Panc1 (cell line): ENCODE results near the gene DDAH1.

ENCODE experiments used
- CTCF ChIP-seq: fragments of 450-650 bp; IDR thresholded peaks from 2 replicates; pipeline ENCODE4 v1.5.1; 2017; ENCODE audit warnings: mild to moderate bottlenecking
- REST ChIP-seq, 2 experiments: IDR thresholded peaks; 2 replicates each; pipeline ENCODE4 v1.6.1; 2011 to 2012; ENCODE audit warnings: low read depth in 2 of 2, control low read depth in 1 of 2, low read length in 1 of 2, mild to moderate bottlenecking in 1 of 2, moderate library complexity in 1 of 2; ENCODE audit not compliant: insufficient read depth in 1 of 2
- SIN3A ChIP-seq: IDR thresholded peaks from 2 replicates; pipeline ENCODE4 v1.6.1; 2012; ENCODE audit warnings: low read depth, mild to moderate bottlenecking, low read length, moderate library complexity, borderline replicate concordance; ENCODE audit not compliant: insufficient read depth

DNA sequence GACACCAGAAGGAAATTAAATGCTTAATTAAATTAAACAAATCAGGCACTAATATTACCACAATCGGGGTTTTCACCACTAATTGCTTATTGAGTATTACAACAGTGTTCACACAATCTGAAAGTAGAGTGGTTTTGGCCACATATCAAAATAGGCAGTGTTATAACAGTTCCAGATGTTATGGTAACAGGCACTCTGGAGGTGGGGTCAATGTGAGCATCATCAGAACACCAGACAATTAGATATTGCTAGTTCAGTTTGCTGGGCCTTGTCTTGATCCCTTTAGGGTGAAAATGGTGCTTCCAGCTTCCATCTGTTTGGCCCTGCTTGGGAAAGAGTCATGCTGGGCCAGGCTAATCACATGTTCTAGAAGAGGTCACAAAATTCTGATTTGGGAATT lies 14.5 kb upstream of the DDAH1 start:
- TF ChIP-seq CTCF, result no peak
- TF ChIP-seq SIN3A, result no peak
- TF ChIP-seq REST (IDR thresholded peaks at IDR 0.05; ENCODE audit: insufficient read depth in 1 of 2, low read depth in 2 of 2, low read length in 1 of 2), result no peak
